ENCODE measurements around the gene PDE6D. TPM values are rescaled to one million over a fixed set of nuclear protein-coding genes. Genes with fewer than 3 reads are reported as not detected.

Gene PDE6D
- total and polyA plus RNA-seq, 8 donors = 1.7 to 29.4 (median 24.1) TPM; not detected in 1

DNA sequence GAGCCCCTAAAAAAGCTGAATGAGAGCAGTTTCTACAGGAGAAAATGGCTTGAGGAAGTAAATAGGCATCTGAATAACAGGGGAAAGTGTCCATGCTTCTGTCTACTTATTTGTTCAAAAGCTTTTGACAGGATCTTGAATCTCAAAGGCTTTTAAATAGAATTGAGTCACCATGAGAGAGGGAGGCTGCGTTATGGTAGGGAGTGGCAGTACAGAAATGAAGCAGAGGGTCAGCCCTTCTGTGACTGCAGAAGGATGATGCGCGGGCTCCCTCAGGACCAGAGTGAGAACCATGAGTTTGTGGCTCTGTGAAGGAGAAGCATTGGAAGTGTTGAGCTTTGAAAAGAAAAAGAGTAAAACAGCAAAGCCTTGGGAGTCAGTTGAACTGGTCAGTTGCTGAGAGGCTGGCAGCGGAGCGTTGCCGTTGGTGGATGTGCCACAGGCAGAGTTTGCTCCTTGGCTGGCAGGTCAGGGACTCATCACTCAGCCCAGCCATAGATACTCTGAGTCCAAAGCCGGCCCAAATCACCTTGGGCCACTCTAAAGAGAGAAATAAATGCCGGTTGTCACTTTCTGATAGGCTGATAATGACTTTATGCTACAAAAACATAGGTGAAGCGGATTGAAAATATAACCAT is 22.5 kb upstream of the PDE6D start:
- Histone ChIP-seq H3K27me3 (no peaks in the 10 kb centered on the region), H3K9me3 (no peaks in the 10 kb centered on the region), H3K4me1 (peaks cover 0 to 11% (median 1%) of the 10 kb centered on the region in 4 donors), H3K27ac (no peak overlapping the region), H3K4me3 (no peak overlapping the region), H3K36me3 (peaks cover 54 to 100% (median 89%) of the 10 kb centered on the region in 4 donors)
- no peak for DNase-seq
- no peak for TF ChIP-seq POLR2A (IDR thresholded peaks at IDR 0.05)
- TF ChIP-seq, protein P1, sequence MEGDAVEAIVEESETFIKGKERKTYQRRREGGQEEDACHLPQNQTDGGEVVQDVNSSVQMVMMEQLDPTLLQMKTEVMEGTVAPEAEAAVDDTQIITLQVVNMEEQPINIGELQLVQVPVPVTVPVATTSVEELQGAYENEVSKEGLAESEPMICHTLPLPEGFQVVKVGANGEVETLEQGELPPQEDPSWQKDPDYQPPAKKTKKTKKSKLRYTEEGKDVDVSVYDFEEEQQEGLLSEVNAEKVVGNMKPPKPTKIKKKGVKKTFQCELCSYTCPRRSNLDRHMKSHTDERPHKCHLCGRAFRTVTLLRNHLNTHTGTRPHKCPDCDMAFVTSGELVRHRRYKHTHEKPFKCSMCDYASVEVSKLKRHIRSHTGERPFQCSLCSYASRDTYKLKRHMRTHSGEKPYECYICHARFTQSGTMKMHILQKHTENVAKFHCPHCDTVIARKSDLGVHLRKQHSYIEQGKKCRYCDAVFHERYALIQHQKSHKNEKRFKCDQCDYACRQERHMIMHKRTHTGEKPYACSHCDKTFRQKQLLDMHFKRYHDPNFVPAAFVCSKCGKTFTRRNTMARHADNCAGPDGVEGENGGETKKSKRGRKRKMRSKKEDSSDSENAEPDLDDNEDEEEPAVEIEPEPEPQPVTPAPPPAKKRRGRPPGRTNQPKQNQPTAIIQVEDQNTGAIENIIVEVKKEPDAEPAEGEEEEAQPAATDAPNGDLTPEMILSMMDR (IDR thresholded peaks at IDR 0.05) = no peak
- no peak for TF ChIP-seq EP300 (IDR thresholded peaks at IDR 0.05)
- no peak for TF ChIP-seq POLR2AphosphoS5 (IDR thresholded peaks at IDR 0.05)
- 92 to 94% (median 94%) methylated on average over 9 of the region's 9 CpGs for WGBS, 5 donors
- intact Hi-C loops (cut with DNase I; ENCODE audit: low total_unique reads) = no loop called here

DNA sequence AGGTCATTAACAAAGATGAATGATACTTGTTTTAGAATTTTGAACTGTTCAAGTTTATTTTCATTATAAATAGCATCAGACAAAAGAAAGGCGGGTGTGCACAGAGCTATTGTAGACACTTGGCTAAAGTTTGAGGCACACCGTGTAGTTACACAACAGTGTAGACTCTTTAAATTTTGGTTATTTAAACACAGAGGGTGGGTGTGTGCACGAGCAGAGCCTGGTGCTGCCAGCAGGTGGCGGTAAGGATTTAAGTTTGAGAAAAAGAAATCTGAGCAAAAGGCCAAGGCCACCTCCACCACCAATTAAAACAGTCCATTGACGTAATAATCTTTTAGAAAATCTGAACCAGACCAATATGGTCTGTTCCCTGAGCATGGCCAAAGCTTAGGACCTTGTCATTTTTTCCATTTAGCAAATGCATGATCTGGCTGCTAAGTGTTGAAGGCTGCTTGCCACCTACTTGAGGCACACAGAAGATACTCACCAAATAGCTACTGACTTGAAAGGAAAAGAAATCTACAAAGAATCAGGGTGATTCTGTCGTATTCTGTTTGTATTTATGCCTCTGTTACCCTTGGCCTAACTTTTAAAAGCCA is 19.5 kb upstream of the PDE6D start:
- intact Hi-C loops (cut with DNase I; ENCODE audit: low total_unique reads) = no loop called here
- no peak for TF ChIP-seq POLR2A (IDR thresholded peaks at IDR 0.05)
- TF ChIP-seq EP300 (IDR thresholded peaks at IDR 0.05) = no peak
- TF ChIP-seq, protein P1 (IDR thresholded peaks at IDR 0.05) = peak in 4 of 7 experiments; percentile 37 to 57 (median 54)
- TF ChIP-seq POLR2AphosphoS5 (IDR thresholded peaks at IDR 0.05) = no peak
- peaks cover 49 to 100% (median 88%) of the 10 kb centered on the region in 4 donors for H3K36me3 ChIP-seq
- no peak overlapping the region for H3K4me3 ChIP-seq
- WGBS, 5 donors = 31 to 46% (median 38%) methylated on average over 6 of the region's 6 CpGs
- H3K4me1 ChIP-seq = peaks cover 0 to 18% (median 6%) of the 10 kb centered on the region in 4 donors
- H3K27me3 ChIP-seq = no peaks in the 10 kb centered on the region
- no peaks in the 10 kb centered on the region for H3K9me3 ChIP-seq
- DNase-seq = peak; percentile 48 to 50
- H3K27ac ChIP-seq = no peak overlapping the region

DNA sequence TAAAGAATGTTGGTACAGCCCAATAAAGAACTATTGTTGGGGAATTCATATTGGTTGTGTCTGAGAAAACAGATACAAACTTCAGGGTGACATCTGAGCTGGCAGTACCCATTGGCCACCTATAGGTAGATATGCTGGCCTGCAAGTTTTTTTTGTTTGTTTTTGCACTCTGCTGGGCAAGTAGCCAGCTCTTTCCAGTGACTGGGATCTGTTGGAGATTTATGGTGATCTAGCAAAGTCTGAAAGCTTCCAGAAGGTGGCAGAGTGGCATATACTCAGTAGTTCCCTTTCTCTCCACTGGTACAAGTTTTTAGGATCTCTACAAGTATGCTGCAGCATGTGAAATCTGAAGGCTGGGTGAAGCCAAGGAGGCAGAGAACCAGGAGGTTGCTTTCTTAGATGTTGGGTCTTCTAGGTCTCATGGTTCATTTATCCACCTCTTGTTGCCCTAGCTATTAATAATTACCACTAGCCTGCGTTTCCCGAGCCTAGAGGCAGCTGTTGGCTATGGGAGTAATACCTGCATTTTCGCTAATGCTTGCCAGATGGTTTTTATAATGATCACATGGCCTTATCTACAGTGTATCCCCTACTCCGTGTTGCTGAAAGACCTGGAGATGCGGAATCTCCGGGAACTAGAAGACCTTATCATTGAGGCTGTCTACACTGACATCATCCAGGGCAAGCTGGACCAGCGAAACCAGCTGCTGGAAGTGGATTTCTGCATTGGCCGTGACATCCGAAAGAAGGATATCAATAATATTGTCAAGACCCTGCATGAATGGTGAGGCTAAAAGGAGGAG is 14.6 kb upstream of the PDE6D start:
- peaks cover 34 to 99% (median 96%) of the 10 kb centered on the region in 4 donors for H3K36me3 ChIP-seq
- H3K27ac ChIP-seq = peak overlapping the region in 1 of 5 donors; percentile 53
- H3K27me3 ChIP-seq = no peaks in the 10 kb centered on the region
- H3K9me3 ChIP-seq = no peaks in the 10 kb centered on the region
- DNase-seq = peak; percentile 80 to 85
- 66 to 76% (median 72%) methylated on average over 9 of the region's 9 CpGs for WGBS, 5 donors
- no peak overlapping the region for H3K4me3 ChIP-seq
- intact Hi-C loops (cut with DNase I; ENCODE audit: low total_unique reads) = no loop called here
- TF ChIP-seq POLR2A (IDR thresholded peaks at IDR 0.05) = no peak
- peak in 1 of 3 donors; percentile 3 for TF ChIP-seq POLR2AphosphoS5 (IDR thresholded peaks at IDR 0.05)
- TF ChIP-seq, protein P1 (IDR thresholded peaks at IDR 0.05) = peak in 5 of 7 experiments; percentile 21 to 66 (median 41)
- H3K4me1 ChIP-seq = peaks cover 10 to 51% (median 30%) of the 10 kb centered on the region in 4 donors

DNA sequence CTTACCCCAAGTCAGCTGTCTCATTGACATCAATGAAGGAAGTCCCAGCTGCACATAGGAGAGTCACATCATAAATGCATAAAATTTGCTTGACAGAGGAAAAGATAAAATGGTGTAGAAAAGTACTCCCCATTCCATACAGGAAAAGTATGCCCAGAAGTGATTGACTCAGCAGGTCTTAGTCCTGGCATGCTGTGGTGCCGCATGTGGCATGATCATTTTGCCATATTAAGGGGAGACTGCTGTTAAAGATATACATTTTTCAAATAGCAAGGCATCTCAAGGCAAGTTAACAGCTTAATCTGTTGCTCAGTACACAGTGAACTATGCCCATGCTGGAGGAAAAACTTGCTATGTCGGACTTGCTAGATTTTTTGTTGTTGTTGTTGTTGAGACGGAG is 13.3 kb upstream of the PDE6D start:
- H3K4me1 ChIP-seq = peaks cover 10 to 55% (median 32%) of the 10 kb centered on the region in 4 donors
- no peaks in the 10 kb centered on the region for H3K27me3 ChIP-seq
- H3K27ac ChIP-seq = no peak overlapping the region
- WGBS, 5 donors = 93 to 98% (median 95%) methylated on average over 3 of the region's 3 CpGs
- H3K4me3 ChIP-seq = no peak overlapping the region
- no peak for DNase-seq
- intact Hi-C loops (cut with DNase I; ENCODE audit: low total_unique reads) = no loop called here
- no peak for TF ChIP-seq POLR2A (IDR thresholded peaks at IDR 0.05)
- no peak for TF ChIP-seq EP300 (IDR thresholded peaks at IDR 0.05)
- TF ChIP-seq, protein P1 (IDR thresholded peaks at IDR 0.05) = no peak
- TF ChIP-seq POLR2AphosphoS5 (IDR thresholded peaks at IDR 0.05) = no peak
- H3K9me3 ChIP-seq = no peaks in the 10 kb centered on the region
- H3K36me3 ChIP-seq = peaks cover 32 to 96% (median 89%) of the 10 kb centered on the region in 4 donors
